Endothelial cell of umbilical vein (primary cell): ENCODE measurements around the gene TYSND1.

Experiments
- EZH2 ChIP-seq: IDR thresholded peaks from 2 replicates; pipeline ENCODE4 v1.6.1; 2012; ENCODE audit warnings: borderline replicate concordance, low read depth, mild to moderate bottlenecking, moderate library complexity, low read length, inconsistent platforms; ENCODE audit not compliant: severe bottlenecking
- FOS ChIP-seq: IDR thresholded peaks from 2 replicates; pipeline ENCODE4 v1.6.1; 2011; ENCODE audit warnings: mild to moderate bottlenecking, low read length, moderate library complexity, borderline replicate concordance; ENCODE audit not compliant: insufficient read depth
- GATA2 ChIP-seq: IDR thresholded peaks from 2 replicates; pipeline ENCODE4 v1.7.0; 2011; ENCODE audit warnings: low read depth, mild to moderate bottlenecking, moderate library complexity, mixed read lengths, low read length; ENCODE audit not compliant: insufficient read length, insufficient read depth
- JUN ChIP-seq: IDR thresholded peaks from 2 replicates; pipeline ENCODE4 v1.6.1; 2011; ENCODE audit warnings: borderline replicate concordance, low read depth; ENCODE audit not compliant: insufficient read length, insufficient read depth
- MYC ChIP-seq: IDR thresholded peaks from one replicate; pipeline ENCODE4 v1.6.1; 2011; ENCODE audit warnings: mild to moderate bottlenecking, low read depth, low read length
- POLR2A ChIP-seq: IDR thresholded peaks from 2 replicates; pipeline ENCODE4 v1.6.1; 2012; ENCODE audit warnings: low read depth, mild to moderate bottlenecking, control low read depth, low read length
- POLR2AphosphoS5 ChIP-seq: IDR thresholded peaks from 2 replicates; pipeline ENCODE4 v1.6.1; 2012; ENCODE audit warnings: low read depth, mild to moderate bottlenecking, control low read depth, low read length, moderate library complexity; ENCODE audit not compliant: insufficient read depth
- TF ChIP-seq, protein P1 (sequence below), 2 donors: IDR thresholded peaks; 1 replicate in 1 of 2; 2 replicates in 1 of 2; pipeline ENCODE4 v1.5.1; 2011; ENCODE audit warnings: low read length in 2 of 2, mild to moderate bottlenecking in 2 of 2, moderate library complexity in 2 of 2, control low read depth in 1 of 2, inconsistent platforms in 1 of 2, low read depth in 1 of 2; ENCODE audit not compliant: insufficient read depth in 1 of 2; ENCODE audit errors: extremely low read depth in 1 of 2
- TF ChIP-seq, protein P2 (sequence below): IDR thresholded peaks from 2 replicates; pipeline ENCODE4 v1.6.1; 2011; ENCODE audit not compliant: insufficient read depth, insufficient read length

DNA sequence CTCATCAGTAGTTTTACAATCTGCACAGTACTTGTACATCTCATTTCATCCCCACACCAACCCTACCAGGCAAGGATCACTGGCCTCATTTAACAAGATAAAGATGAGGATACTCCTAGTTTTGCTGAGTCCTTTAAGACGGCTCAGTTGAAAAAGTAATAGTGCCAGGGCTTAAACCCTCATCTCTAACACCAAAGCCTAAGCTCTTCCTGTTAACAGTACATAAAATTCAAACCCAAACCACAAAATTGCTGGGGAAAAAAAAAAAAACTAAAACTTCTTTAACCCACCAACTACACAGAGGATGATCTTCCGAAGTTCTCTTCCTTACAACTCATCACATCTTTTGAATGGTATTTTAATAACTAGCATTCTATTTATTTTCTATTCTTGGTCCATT is 22.5 kb upstream of the TYSND1 start:
- TF ChIP-seq, protein P1, sequence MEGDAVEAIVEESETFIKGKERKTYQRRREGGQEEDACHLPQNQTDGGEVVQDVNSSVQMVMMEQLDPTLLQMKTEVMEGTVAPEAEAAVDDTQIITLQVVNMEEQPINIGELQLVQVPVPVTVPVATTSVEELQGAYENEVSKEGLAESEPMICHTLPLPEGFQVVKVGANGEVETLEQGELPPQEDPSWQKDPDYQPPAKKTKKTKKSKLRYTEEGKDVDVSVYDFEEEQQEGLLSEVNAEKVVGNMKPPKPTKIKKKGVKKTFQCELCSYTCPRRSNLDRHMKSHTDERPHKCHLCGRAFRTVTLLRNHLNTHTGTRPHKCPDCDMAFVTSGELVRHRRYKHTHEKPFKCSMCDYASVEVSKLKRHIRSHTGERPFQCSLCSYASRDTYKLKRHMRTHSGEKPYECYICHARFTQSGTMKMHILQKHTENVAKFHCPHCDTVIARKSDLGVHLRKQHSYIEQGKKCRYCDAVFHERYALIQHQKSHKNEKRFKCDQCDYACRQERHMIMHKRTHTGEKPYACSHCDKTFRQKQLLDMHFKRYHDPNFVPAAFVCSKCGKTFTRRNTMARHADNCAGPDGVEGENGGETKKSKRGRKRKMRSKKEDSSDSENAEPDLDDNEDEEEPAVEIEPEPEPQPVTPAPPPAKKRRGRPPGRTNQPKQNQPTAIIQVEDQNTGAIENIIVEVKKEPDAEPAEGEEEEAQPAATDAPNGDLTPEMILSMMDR (IDR thresholded peaks at IDR 0.05; ENCODE audit: extremely low read depth in 1 of 2, insufficient read depth in 1 of 2, low read depth in 1 of 2, low read length in 2 of 2), result no peak
- TF ChIP-seq POLR2A, result no peak
- no peak for TF ChIP-seq EZH2
- no peak for TF ChIP-seq POLR2AphosphoS5
- TF ChIP-seq GATA2, result no peak
- TF ChIP-seq, protein P2, sequence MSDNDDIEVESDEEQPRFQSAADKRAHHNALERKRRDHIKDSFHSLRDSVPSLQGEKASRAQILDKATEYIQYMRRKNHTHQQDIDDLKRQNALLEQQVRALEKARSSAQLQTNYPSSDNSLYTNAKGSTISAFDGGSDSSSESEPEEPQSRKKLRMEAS, result no peak
- TF ChIP-seq FOS, result no peak
- TF ChIP-seq JUN, result no peak
- TF ChIP-seq MYC, result no peak
